ENCODE results near the gene PCDHGB4. TPM values are rescaled to one million over a fixed set of nuclear protein-coding genes. Genes with fewer than 3 reads are reported as not detected.

Gene PCDHGB4
- total and polyA plus RNA-seq, 2 of the 4 experiments (the other 2 are of a cell fraction), result 10.0 to 17.6 TPM

DNA sequence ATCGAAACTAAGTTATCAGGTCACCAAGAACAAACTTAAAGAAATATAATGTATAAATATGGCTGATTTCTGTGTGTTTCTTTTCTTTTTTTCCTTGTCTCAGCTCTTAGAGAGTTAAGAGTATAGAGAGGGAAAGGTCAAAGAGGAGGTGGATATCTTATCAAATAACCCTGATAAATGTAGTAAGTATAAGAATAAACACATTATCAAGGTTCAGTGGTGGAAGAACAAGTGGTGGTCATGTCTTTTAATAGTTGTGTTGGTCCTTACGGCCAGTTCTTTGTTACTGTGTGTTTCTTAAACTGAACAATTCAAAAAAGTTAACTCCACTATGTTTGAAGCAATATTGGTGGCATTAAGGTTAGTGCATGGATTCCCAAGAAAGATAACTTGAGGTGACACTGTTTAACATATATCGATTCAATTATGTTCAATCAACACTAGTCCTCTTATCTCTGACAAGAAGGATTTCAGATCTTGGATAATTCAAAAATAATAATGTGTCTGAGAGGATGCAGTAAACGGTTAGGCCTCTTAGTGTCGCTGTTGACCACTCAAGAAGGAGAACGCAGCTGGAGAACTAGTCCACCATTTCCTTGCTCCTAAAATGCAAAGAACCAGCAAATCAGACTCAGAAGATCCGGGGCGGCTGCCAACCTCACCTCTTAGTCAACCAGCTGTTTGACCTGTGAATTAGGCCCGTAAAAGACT is 44.1 kb upstream of the PCDHGB4 start, which contains the start of gene PCDHGA3:
Gene PCDHGA3, plus strand, starts transcription at position 588 of the 711 bp plus-strand sequence. CDS start 205 bp downstream, outside the sequence.
- intact Hi-C loops (cut with micrococcal nuclease), result no loop called here
- H4K91ac ChIP-seq (ENCODE audit: insufficient read depth, low read depth, low read length), result no peak within 1 kb of the TSS
- H4K8ac ChIP-seq (ENCODE audit: low read depth in 2 of 2, low read length in 2 of 2), result peak within 1 kb of the TSS in 1 of 2 experiments; percentile 53; a peak in 1 of 4 replicates
- H3K9me3 ChIP-seq (ENCODE audit: control insufficient read depth, insufficient read depth, low read length), result peaks cover 47% of the 10 kb centered on the region
- ATAC-seq (ENCODE audit: low read depth) (peak; percentile 71), DNase-seq (peak; percentile 71)
- H3K56ac ChIP-seq (ENCODE audit: extremely low read depth, insufficient read depth, low read length), result no peak within 1 kb of the TSS
- no peaks in the 10 kb centered on the region for H3K9me1 ChIP-seq (ENCODE audit: insufficient read depth, low read length)
- peak within 1 kb of the TSS; percentile 58; the same call in 1 of the 2 replicates for H3K4me2 ChIP-seq (ENCODE audit: low read depth, low read length)
- H4K20me1 ChIP-seq (ENCODE audit: insufficient read depth, low read length), result no peaks in the 10 kb centered on the region
- H3K79me1 ChIP-seq (ENCODE audit: low read depth in 1 of 2, low read length in 2 of 2), result no peaks in the 10 kb centered on the region
- POLR2A ChIA-PET (ENCODE audit: unreplicated experiment), result interaction anchor here (0.6 kb wide), 1 partner anchor 653 kb away, joined by 4 read pairs; no protein-coding TSS in a partner anchor
- H3K4me1 ChIP-seq (ENCODE audit: control insufficient read depth, insufficient read depth, low read length), result no peaks in the 10 kb centered on the region
- BruUV-seq (replicated peaks), result no TSS peak
- no peak within 1 kb of the TSS for H2BK20ac ChIP-seq (ENCODE audit: low read depth, low read length)
- H3K27ac ChIP-seq (ENCODE audit: insufficient read depth, low read length), result peak within 1 kb of the TSS; percentile 44
- no peak within 1 kb of the TSS; the same call in 1 of the 2 replicates for H3K23ac ChIP-seq (ENCODE audit: low read depth, low read length)
- H2AK5ac ChIP-seq (ENCODE audit: low read depth, low read length), result no peak within 1 kb of the TSS
- dilution Hi-C loops (cut with HindIII; ENCODE audit: low sequenced_read_pairs, unreplicated experiment), result no loop called here
- peak within 1 kb of the TSS; percentile 12; the same call in 1 of the 2 replicates for H4K5ac ChIP-seq (ENCODE audit: low read depth, low read length)
- CTCF ChIA-PET, result interaction anchor here (1.0 kb wide), 1 partner anchor 224 kb away, joined by 4 read pairs; no protein-coding TSS in a partner anchor
- peak within 1 kb of the TSS; percentile 48 for H3K4me3 ChIP-seq (ENCODE audit: insufficient read depth, low read depth, low read length)
- peak within 1 kb of the TSS; percentile 21 for H3K9ac ChIP-seq (ENCODE audit: low read depth, low read length)
- peak within 1 kb of the TSS; percentile 87 for H2AFZ ChIP-seq (replicated peaks; ENCODE audit: low read length, poor library complexity)
- no peak within 1 kb of the TSS for H2BK5ac ChIP-seq (ENCODE audit: low read depth, low read length, poor library complexity, severe bottlenecking)
- no CpG with 5 or more reads among the region's 9 CpGs for WGBS, 2 experiments (ENCODE audit: extremely low coverage in 2 of 2, insufficient read length in 1 of 2)
- H3K4ac ChIP-seq (ENCODE audit: low read depth, low read length), result no peak within 1 kb of the TSS
- H3K27me3 ChIP-seq (ENCODE audit: control insufficient read depth, insufficient read depth, low read length), result no peaks in the 10 kb centered on the region; the same call in 1 of the 2 replicates
- TF ChIP-seq RAD21 (IDR thresholded peaks at IDR 0.05; ENCODE audit: low read length), result peak; percentile 49
- no peak for TF ChIP-seq BHLHE40 (IDR thresholded peaks at IDR 0.05; ENCODE audit: low read depth, low read length)
- TF ChIP-seq FOS (IDR thresholded peaks at IDR 0.05; ENCODE audit: low read depth, low read length), result no peak
- no peak for TF ChIP-seq MAZ (IDR thresholded peaks at IDR 0.05; ENCODE audit: borderline replicate concordance, low read depth, low read length)
- no peak for TF ChIP-seq MAFK (IDR thresholded peaks at IDR 0.05; ENCODE audit: low read depth, low read length)
- TF ChIP-seq RCOR1 (IDR thresholded peaks at IDR 0.05; ENCODE audit: insufficient replicate concordance, low read length), result no peak
- no peak for TF ChIP-seq SMC3 (IDR thresholded peaks at IDR 0.05; ENCODE audit: low read depth, low read length)
- no peak for TF ChIP-seq CHD1 (IDR thresholded peaks at IDR 0.05; ENCODE audit: low read depth, low read length)
- TF ChIP-seq POLR2A (IDR thresholded peaks at IDR 0.05; ENCODE audit: low read depth, low read length), result no peak
- TF ChIP-seq, protein P1, sequence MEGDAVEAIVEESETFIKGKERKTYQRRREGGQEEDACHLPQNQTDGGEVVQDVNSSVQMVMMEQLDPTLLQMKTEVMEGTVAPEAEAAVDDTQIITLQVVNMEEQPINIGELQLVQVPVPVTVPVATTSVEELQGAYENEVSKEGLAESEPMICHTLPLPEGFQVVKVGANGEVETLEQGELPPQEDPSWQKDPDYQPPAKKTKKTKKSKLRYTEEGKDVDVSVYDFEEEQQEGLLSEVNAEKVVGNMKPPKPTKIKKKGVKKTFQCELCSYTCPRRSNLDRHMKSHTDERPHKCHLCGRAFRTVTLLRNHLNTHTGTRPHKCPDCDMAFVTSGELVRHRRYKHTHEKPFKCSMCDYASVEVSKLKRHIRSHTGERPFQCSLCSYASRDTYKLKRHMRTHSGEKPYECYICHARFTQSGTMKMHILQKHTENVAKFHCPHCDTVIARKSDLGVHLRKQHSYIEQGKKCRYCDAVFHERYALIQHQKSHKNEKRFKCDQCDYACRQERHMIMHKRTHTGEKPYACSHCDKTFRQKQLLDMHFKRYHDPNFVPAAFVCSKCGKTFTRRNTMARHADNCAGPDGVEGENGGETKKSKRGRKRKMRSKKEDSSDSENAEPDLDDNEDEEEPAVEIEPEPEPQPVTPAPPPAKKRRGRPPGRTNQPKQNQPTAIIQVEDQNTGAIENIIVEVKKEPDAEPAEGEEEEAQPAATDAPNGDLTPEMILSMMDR (conservative IDR thresholded peaks at IDR 0.05; ENCODE audit: low read depth, low read length), result peak; percentile 57
- no peak for TF ChIP-seq CEBPB (IDR thresholded peaks at IDR 0.05; ENCODE audit: low read depth, low read length)
- no peak for TF ChIP-seq NFE2L2 (IDR thresholded peaks at IDR 0.05; ENCODE audit: low read depth, low read length)
- H2AK9ac ChIP-seq (replicated peaks; ENCODE audit: low read depth, low read length, poor library complexity), result no peak within 1 kb of the TSS
- in situ Hi-C loops (cut with MboI; ENCODE audit: low sequenced_read_pairs), result no loop called here
- peaks cover 4% of the 10 kb centered on the region; the same call in 1 of the 2 replicates for H3K36me3 ChIP-seq (ENCODE audit: control insufficient read depth, insufficient read depth, low read length)
- 0 out of 2 replicates have a peak within 1 kb of the TSS, but pooled peaks have one; percentile 3 for H3K14ac ChIP-seq (replicated peaks; ENCODE audit: low read depth, low read length)
- H3K18ac ChIP-seq (ENCODE audit: low read depth, low read length), result peak within 1 kb of the TSS; percentile 51; the same call in 1 of the 2 replicates
- H2BK15ac ChIP-seq (ENCODE audit: low read depth, low read length), result no peak within 1 kb of the TSS
- no peak within 1 kb of the TSS for H2BK120ac ChIP-seq (ENCODE audit: low read depth, low read length)
